H54 (cell line): Measurements from ENCODE around the gene ASTN1.

ENCODE experiments used
- DNase-seq: peaks from one replicate; pipeline ENCODE4 v3.0.0; 2011; ENCODE audit warnings: low spot score, mixed read lengths; ENCODE audit not compliant: insufficient read length
- FAIRE-seq: peaks from 3 replicates; lab custom pipeline; 2011; peaks lifted over from hg19 to GRCh38; lab: Jason Lieb, UNC
- POLR2A ChIP-seq: IDR thresholded peaks from 2 replicates; pipeline ENCODE4 v1.6.1; 2011; ENCODE audit warnings: low read depth, mild to moderate bottlenecking, low read length

The ASTN1 gene

GRCh38 chr1:176919386-176920378, 244.8 kb downstream of the ASTN1 start:
- DNase-seq, result no peak
- TF ChIP-seq POLR2A, result no peak

DNA sequence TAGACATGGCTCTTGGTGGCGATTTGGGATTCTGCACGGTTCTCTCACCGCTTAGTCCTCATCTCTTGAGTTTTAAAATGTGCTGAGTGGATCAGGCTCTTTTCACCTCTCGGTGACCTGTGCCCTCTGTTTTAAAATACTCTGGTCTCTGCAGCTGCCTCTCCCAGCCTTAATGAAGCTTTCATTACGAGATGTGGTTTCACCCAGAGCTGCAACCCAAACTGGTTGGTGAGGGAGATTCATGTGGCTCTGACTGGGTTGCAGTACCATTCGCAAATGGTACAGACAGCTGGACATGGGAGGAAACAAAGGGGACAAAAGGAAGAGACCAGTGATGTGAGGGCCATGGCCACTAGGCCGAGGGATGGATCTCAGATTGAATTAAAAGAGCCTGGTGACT, 258.9 kb downstream of the ASTN1 start:
- TF ChIP-seq POLR2A, result no peak

More at GRCh38 chr1:176919386-176920378, 244.8 kb downstream of the ASTN1 start:
- FAIRE-seq, result no peak

DNA sequence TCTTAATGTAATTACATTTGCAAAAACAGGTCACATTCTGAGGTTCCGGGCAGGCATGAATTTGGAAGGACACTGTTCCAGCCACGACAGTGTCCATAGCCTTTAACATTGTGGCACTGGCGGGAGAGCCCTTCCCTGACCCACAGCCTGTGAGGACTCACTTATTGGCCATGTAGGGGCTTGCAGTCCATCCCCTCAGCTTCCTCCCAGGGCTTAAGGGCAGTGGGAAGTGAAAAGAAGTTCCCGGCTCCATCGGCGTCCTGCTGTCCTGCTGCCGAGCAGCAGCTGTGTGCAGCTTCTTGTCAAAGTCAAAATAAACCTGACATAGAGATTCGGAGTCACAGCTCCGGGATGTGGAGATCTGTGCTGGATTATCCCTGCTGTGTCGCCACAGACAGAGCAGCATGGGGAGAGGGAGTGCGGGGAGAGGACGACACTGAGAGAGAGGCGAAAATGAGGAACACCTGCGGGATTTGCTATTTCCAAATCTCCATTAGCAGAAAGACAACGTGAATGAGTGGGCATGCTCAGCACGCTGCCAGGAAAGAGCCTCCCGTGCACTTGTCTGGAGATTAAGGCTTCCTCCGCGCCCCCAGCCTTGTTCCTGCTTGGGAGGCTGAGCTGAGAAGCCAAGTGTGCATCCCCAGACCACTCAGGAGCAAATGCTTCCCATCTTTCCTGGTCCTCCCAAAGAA, 260.3 kb downstream of the ASTN1 start:
- no peak for FAIRE-seq
- TF ChIP-seq POLR2A, result no peak
- DNase-seq, result no peak

More for the DNA sequence above, 258.9 kb downstream of the ASTN1 start:
- FAIRE-seq (no peak), DNase-seq (no peak)

DNA sequence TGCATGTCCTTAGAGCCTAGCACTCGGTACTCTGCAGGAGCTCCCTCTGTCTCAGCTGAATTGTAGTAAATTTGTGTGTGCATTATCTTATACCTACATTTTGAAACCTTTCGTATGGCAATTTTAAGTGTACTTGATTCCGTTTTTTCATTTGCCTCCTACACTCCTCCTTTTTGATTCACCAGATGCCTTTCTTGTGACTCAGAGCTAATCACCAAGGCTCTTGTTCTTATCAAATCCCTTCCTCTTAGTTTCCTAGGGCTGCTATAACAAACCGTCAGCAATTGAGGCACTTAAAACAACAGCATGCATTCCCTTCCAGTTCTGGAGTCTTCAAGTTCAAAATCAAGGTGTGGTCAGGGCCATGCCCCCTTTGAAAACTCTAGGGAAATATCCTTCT, 261.0 kb downstream of the ASTN1 start:
- DNase-seq, result no peak
- TF ChIP-seq POLR2A, result no peak
- no peak for FAIRE-seq

DNA sequence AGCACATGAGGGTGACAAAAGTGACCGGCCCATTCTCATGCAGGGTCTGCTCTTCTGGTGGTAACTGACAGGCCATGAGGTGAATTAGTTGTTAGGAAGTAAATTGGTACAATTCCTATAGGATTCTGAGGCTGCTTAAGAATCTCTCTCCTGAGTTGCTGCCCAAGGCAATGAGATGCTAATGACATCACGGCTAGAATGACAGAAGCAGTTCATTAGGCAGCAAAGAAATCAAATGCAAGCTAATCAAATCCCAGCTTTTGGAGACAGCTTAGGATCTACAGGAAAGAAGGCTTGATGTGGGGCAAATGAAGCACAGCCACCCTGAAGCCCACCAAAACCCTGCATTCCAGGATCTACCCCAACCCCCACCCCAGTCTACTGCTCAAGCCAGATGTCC, 265.2 kb downstream of the ASTN1 start:
- DNase-seq (no peak), FAIRE-seq (no peak)
- TF ChIP-seq POLR2A, result no peak

- no peak for TF ChIP-seq POLR2A
- FAIRE-seq, result no peak
- DNase-seq, result peak; percentile 35
These were observed 266.9 kb downstream of the ASTN1 start for GRCh38 chr1:176897350-176898236.

GRCh38 chr1:176896216-176896615, 268.3 kb downstream of the ASTN1 start:
- no peak for TF ChIP-seq POLR2A
- DNase-seq (no peak), FAIRE-seq (no peak)

DNA sequence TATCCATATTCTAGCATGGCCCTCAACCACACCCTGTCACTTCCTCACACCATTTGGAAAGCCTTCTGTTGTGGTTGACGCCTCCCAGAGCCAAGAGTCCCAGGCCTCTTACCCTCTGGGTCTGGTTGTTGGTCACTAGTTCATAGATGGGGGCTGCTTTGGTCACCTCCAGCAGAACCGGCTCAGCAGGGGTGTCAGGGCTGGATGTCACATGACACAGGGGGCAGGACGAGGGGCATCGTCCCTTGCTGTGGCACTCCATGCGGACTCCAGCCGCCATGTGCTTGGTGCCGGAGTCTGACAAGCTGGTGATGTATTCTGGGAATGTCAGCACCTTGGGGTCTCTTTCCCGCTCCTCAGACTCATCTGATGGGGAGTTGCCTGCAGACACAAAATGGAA, 270.1 kb downstream of the ASTN1 start:
- DNase-seq, result no peak
- TF ChIP-seq POLR2A, result no peak
- no peak for FAIRE-seq

- DNase-seq, result no peak
- TF ChIP-seq POLR2A, result no peak
- FAIRE-seq, result no peak
These were observed 270.7 kb downstream of the ASTN1 start for GRCh38 chr1:176893625-176894352.

GRCh38 chr1:176888471-176889032, 276.0 kb downstream of the ASTN1 start:
- no peak for FAIRE-seq
- no peak for TF ChIP-seq POLR2A

DNA sequence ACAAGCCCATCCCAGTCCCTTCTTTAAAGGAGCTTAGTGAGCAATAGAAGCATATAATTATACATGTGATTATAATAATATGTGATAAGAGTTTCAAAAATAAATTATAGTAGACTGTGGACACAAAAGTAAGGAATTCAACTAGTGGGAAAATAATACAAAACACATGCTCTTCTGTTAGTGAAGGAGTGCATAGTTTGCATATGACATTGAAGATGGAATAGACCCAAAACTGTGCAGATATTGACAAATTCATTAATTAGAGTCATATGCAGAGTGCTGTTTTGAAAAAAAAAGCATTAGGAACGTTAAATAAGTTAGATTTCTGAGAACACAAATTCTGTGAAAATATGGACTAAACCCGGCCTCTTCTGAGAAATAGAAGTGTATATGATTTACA, 278.8 kb downstream of the ASTN1 start:
- FAIRE-seq (no peak), DNase-seq (no peak)
- TF ChIP-seq POLR2A, result no peak

More at GRCh38 chr1:176888471-176889032, 276.0 kb downstream of the ASTN1 start:
- no peak for DNase-seq

DNA sequence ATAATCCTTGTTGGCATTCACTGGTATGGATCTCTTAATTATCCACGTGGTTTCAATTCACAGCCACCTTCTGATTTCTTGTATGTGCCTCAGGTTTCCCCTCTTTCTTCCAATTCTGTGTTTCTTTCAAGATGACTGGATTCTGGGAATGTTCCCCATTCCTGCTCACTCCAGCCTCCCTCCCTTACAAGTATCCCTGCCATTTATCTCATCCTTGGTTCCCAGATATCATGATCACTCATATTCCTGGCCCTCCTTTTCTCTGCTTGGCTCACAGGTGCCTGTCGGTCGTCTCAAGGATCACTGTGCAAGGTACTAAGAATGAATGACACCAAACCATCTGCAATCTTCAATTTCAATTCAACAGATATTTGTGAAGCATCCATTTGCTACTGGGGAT, 279.2 kb downstream of the ASTN1 start:
- DNase-seq, result no peak
- TF ChIP-seq POLR2A, result no peak
- no peak for FAIRE-seq

GRCh38 chr1:176884911-176885310, 279.6 kb downstream of the ASTN1 start:
- TF ChIP-seq POLR2A, result no peak
- no peak for FAIRE-seq
- no peak for DNase-seq
